Trophoblast cell (in vitro differentiated cells and primary cell): ENCODE measurements around the gene HS6ST3.

Experiments used
- DNase-seq, 2 donors: peaks; one replicate each; pipeline ENCODE4 v3.0.0-alpha.2; 2016
- H2AFZ ChIP-seq: 2 replicates; pipeline ENCODE4 v1.6.1; 2013; ENCODE audit warnings: low read length, moderate library complexity, mild to moderate bottlenecking; ENCODE audit not compliant: insufficient read depth, poor library complexity
- H2AK5ac ChIP-seq: 2 replicates; pipeline ENCODE4 v1.6.1; 2013; ENCODE audit warnings: mild to moderate bottlenecking, low read length
- H2BK120ac ChIP-seq: 2 replicates; pipeline ENCODE4 v1.6.1; 2013; ENCODE audit warnings: low read length, mild to moderate bottlenecking, moderate library complexity; ENCODE audit not compliant: insufficient read depth, poor library complexity
- H2BK12ac ChIP-seq: 2 replicates; pipeline ENCODE4 v1.6.1; 2013; ENCODE audit warnings: mild to moderate bottlenecking, low read length, moderate library complexity
- H2BK5ac ChIP-seq: 2 replicates; pipeline ENCODE4 v1.6.1; 2013; ENCODE audit warnings: low read length, low read depth, moderate library complexity, mild to moderate bottlenecking; ENCODE audit not compliant: poor library complexity
- H3K14ac ChIP-seq: 2 replicates; pipeline ENCODE4 v1.6.1; 2013; ENCODE audit warnings: mild to moderate bottlenecking, low read length
- H3K18ac ChIP-seq: 2 replicates; pipeline ENCODE4 v1.6.1; 2013; ENCODE audit warnings: mild to moderate bottlenecking, low read length
- H3K23ac ChIP-seq: 2 replicates; pipeline ENCODE4 v1.6.1; 2013; ENCODE audit warnings: low read length
- H3K27ac ChIP-seq: 2 replicates; pipeline ENCODE4 v1.5.1; 2013; ENCODE audit warnings: low read depth, mild to moderate bottlenecking, inconsistent platforms, low read length, moderate library complexity
- H3K27me3 ChIP-seq: 2 replicates; pipeline ENCODE4 v1.6.1; 2013; ENCODE audit warnings: inconsistent platforms, mild to moderate bottlenecking, low read length, moderate library complexity; ENCODE audit not compliant: insufficient read depth
- H3K36me3 ChIP-seq, 2 experiments: 1 replicate in 1 of 2; 2 replicates in 1 of 2; pipeline ENCODE4 v1.6.1; 2013; ENCODE audit warnings: low read length in 2 of 2, mild to moderate bottlenecking in 2 of 2, moderate library complexity in 1 of 2; ENCODE audit not compliant: insufficient read depth in 2 of 2, control insufficient read depth in 1 of 2
- H3K4ac ChIP-seq: 2 replicates; pipeline ENCODE4 v1.6.1; 2013; ENCODE audit warnings: low read depth, mild to moderate bottlenecking, low read length, moderate library complexity
- H3K4me1 ChIP-seq, 2 experiments: 1 replicate in 1 of 2; 2 replicates in 1 of 2; pipeline ENCODE4 v1.6.1; 2013; ENCODE audit warnings: low read length in 2 of 2, mild to moderate bottlenecking in 2 of 2, moderate library complexity in 1 of 2; ENCODE audit not compliant: insufficient read depth in 2 of 2, control insufficient read depth in 1 of 2
- H3K4me2 ChIP-seq: 2 replicates; pipeline ENCODE4 v1.6.1; 2013; ENCODE audit warnings: inconsistent platforms, mild to moderate bottlenecking, low read length, moderate library complexity
- H3K4me3 ChIP-seq: 2 replicates; pipeline ENCODE4 v1.5.1; 2013; ENCODE audit warnings: mild to moderate bottlenecking, low read depth, low read length, inconsistent platforms
- H3K79me1 ChIP-seq: one replicate; pipeline ENCODE4 v1.6.1; 2013; ENCODE audit warnings: low read length
- H3K79me2 ChIP-seq: 2 replicates; pipeline ENCODE4 v1.6.1; 2013; ENCODE audit warnings: low read length, mild to moderate bottlenecking; ENCODE audit not compliant: control insufficient read depth, insufficient read depth, poor library complexity
- H3K9ac ChIP-seq: 2 replicates; pipeline ENCODE4 v1.6.1; 2013; ENCODE audit warnings: mild to moderate bottlenecking, low read length
- H3K9me3 ChIP-seq: 2 replicates; pipeline ENCODE4 v1.6.1; 2013; ENCODE audit warnings: low read depth, mild to moderate bottlenecking, control low read depth, inconsistent platforms, low read length; ENCODE audit not compliant: insufficient read depth
- H4K12ac ChIP-seq: 2 replicates; pipeline ENCODE4 v1.6.1; 2013; ENCODE audit warnings: low read depth, mild to moderate bottlenecking, low read length, moderate library complexity
- H4K8ac ChIP-seq: 2 replicates; pipeline ENCODE4 v1.6.1; 2013; ENCODE audit warnings: low read depth, mild to moderate bottlenecking, low read length, moderate library complexity
- H4K91ac ChIP-seq: one replicate; pipeline ENCODE4 v1.6.1; 2013; ENCODE audit warnings: low read depth, mild to moderate bottlenecking, low read length, moderate library complexity
- WGBS: extraction: QIAGEN DNeasy Blood & Tissue Kit; methylation state at CpG from one replicate; pipeline ENCODE4 v1.1.7; 2013; ENCODE audit warnings: missing lambda C conversion rate; ENCODE audit not compliant: insufficient read length, insufficient coverage; ENCODE audit errors: extremely low coverage; 5-methylcytosine and 5-hydroxymethylcytosine counted together

Gene HS6ST3

DNA sequence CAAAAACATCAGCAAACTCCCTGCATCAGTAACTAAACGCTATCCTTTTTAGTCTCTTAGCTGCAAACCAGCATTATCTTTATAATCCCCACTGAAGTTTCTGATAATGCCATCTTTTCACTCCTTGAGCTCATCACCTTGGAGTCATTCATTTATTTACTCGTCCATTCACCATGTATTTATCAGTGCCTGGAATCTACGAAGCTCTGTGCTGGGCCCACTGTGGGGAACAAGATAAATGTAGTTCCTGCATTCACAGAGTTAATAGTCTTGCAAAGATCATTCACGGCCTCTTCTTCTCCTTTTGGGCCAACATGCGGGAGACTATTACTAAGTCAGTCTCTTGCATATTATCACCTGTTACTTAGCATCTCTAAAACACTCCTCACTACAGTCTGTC, 89.4 kb downstream of the HS6ST3 start:
- Histone ChIP-seq H3K14ac (no peak overlapping the region), H2AFZ (no peak overlapping the region), H3K27ac (no peak overlapping the region), H2BK12ac (no peak overlapping the region), H3K36me3 (no peaks in the 10 kb centered on the region), H3K18ac (no peak overlapping the region), H2BK5ac (no peak overlapping the region), H3K4me2 (no peak overlapping the region), H2AK5ac (no peak overlapping the region), H3K79me1 (no peaks in the 10 kb centered on the region), H4K8ac (no peak overlapping the region), H3K79me2 (no peaks in the 10 kb centered on the region), H3K4ac (no peak overlapping the region), H3K23ac (no peak overlapping the region), H2BK120ac (no peak overlapping the region), H4K91ac (no peak overlapping the region), H3K4me1 (no peaks in the 10 kb centered on the region), H3K9me3 (no peaks in the 10 kb centered on the region), H3K4me3 (no peak overlapping the region), H3K27me3 (no peaks in the 10 kb centered on the region), H3K9ac (no peak overlapping the region), H4K12ac (no peak overlapping the region)
- DNase-seq: no peak
- no CpG with 5 or more reads among the region's 5 CpGs for WGBS

DNA sequence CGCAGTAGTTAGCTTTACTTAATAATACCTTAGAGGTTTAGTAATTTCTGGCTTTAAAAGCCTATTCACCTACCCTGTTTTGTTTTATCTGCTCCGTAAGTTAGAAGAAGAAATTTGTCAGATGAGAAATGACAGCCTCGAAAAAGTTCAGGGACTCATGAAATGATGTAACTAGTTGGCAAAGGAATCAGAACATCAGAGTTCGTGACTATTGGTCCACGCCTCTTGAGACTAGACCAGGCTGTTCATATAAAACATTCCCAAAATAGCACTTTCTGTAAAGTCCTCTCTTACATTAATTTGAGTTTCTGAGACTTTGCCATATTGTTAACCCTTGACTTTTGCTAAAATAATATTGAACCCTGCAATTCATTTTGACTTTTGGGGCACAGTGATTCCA, 92.0 kb downstream of the HS6ST3 start:
- no peak for DNase-seq
- Histone ChIP-seq H3K27me3 (no peaks in the 10 kb centered on the region), H4K91ac (no peak overlapping the region), H3K4me3 (no peak overlapping the region), H3K27ac (no peak overlapping the region), H2AK5ac (no peak overlapping the region), H3K79me2 (no peaks in the 10 kb centered on the region), H3K18ac (no peak overlapping the region), H2BK120ac (no peak overlapping the region), H2BK5ac (no peak overlapping the region), H3K14ac (no peak overlapping the region), H3K23ac (no peak overlapping the region), H4K8ac (no peak overlapping the region), H2AFZ (no peak overlapping the region), H4K12ac (no peak overlapping the region), H3K79me1 (no peaks in the 10 kb centered on the region), H3K4me1 (no peaks in the 10 kb centered on the region), H3K9me3 (no peaks in the 10 kb centered on the region), H3K9ac (no peak overlapping the region), H3K4me2 (no peak overlapping the region), H2BK12ac (no peak overlapping the region), H3K36me3 (no peaks in the 10 kb centered on the region), H3K4ac (no peak overlapping the region)
- WGBS: no CpG with 5 or more reads among the region's 5 CpGs

DNA sequence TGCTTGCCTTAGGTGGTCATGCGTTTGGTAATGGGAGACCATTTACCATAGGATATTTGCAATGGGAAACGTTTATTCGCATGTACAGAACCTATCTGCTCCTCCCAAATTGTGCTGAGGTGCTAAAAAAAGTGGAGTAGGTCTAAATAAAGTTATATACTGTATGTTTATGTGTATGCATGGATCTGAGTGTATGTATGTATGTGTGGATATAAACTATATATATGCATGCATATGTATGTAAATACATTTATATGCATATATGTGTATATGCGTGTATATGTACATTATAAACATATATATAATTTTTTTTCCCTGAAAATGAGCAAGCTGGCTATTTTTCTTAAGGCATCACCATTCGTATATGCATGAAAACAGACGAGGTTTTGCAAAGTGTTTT, 95.9 kb downstream of the HS6ST3 start:
- no peak for DNase-seq

DNA sequence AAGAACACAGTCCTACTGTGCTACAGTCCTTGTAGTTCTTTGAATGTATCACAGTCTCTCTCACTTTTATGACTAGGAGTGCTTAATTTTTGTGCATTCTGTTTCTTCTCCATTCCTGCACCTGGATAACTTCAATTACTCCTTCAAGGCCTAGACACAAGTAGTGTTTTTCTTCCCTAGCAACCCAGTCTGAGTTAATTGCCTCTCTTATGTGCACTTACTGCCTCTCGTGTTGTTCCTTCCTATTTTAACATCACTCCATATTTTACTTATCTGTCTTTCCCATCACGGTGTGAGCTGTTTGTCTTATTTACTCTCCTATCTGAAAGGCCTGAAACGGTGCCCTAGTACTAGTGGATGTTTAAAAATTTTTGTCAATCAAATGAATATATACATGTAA, 101.5 kb downstream of the HS6ST3 start:
- no peaks in the 10 kb centered on the region for H3K9me3 ChIP-seq
- WGBS: no CpG with 5 or more reads among the region's 3 CpGs

More for the DNA sequence above, 95.9 kb downstream of the HS6ST3 start:
- H3K4me3 ChIP-seq: no peak overlapping the region
- H2AK5ac ChIP-seq: no peak overlapping the region
- H3K4ac ChIP-seq: no peak overlapping the region
- H3K36me3 ChIP-seq: no peaks in the 10 kb centered on the region
- no peak overlapping the region for H3K4me2 ChIP-seq
- H3K79me1 ChIP-seq: no peaks in the 10 kb centered on the region
- no peak overlapping the region for H2BK5ac ChIP-seq
- H2BK120ac ChIP-seq: no peak overlapping the region
- no peak overlapping the region for H4K91ac ChIP-seq
- no peak overlapping the region for H3K27ac ChIP-seq
- no peaks in the 10 kb centered on the region for H3K9me3 ChIP-seq
- H4K8ac ChIP-seq: no peak overlapping the region
- H4K12ac ChIP-seq: no peak overlapping the region
- H3K4me1 ChIP-seq: peaks cover 0 to 2% of the 10 kb centered on the region in 2 experiments
- no peak overlapping the region for H3K18ac ChIP-seq
- H3K23ac ChIP-seq: no peak overlapping the region
- H3K79me2 ChIP-seq: no peaks in the 10 kb centered on the region
- H2AFZ ChIP-seq: no peak overlapping the region
- H3K14ac ChIP-seq: no peak overlapping the region
- H3K9ac ChIP-seq: no peak overlapping the region
- H3K27me3 ChIP-seq: no peaks in the 10 kb centered on the region
- no peak overlapping the region for H2BK12ac ChIP-seq
- WGBS: no CpG with 5 or more reads among the region's 6 CpGs

More for the DNA sequence above, 101.5 kb downstream of the HS6ST3 start:
- Histone ChIP-seq H3K4ac (no peak overlapping the region), H2AK5ac (no peak overlapping the region), H2BK12ac (no peak overlapping the region), H3K23ac (no peak overlapping the region), H3K9ac (no peak overlapping the region), H4K91ac (no peak overlapping the region), H2BK5ac (no peak overlapping the region), H3K79me2 (no peaks in the 10 kb centered on the region), H2BK120ac (no peak overlapping the region), H3K4me3 (no peak overlapping the region), H3K79me1 (no peaks in the 10 kb centered on the region), H4K8ac (no peak overlapping the region), H3K14ac (no peak overlapping the region), H3K27me3 (no peaks in the 10 kb centered on the region), H3K18ac (no peak overlapping the region), H3K4me2 (no peak overlapping the region), H3K36me3 (no peaks in the 10 kb centered on the region), H4K12ac (no peak overlapping the region), H3K27ac (no peak overlapping the region), H3K4me1 (peaks cover 0 to 2% of the 10 kb centered on the region in 2 experiments), H2AFZ (no peak overlapping the region)
- no peak for DNase-seq
